Measurements from ENCODE around the gene CYP2S1.
"Not testable (repeated sequence)": the region's sequence is repeated elsewhere in the genome, so short reads cannot be mapped to it uniquely, and the experiment has no call there.

CYP2S1 gene

DNA sequence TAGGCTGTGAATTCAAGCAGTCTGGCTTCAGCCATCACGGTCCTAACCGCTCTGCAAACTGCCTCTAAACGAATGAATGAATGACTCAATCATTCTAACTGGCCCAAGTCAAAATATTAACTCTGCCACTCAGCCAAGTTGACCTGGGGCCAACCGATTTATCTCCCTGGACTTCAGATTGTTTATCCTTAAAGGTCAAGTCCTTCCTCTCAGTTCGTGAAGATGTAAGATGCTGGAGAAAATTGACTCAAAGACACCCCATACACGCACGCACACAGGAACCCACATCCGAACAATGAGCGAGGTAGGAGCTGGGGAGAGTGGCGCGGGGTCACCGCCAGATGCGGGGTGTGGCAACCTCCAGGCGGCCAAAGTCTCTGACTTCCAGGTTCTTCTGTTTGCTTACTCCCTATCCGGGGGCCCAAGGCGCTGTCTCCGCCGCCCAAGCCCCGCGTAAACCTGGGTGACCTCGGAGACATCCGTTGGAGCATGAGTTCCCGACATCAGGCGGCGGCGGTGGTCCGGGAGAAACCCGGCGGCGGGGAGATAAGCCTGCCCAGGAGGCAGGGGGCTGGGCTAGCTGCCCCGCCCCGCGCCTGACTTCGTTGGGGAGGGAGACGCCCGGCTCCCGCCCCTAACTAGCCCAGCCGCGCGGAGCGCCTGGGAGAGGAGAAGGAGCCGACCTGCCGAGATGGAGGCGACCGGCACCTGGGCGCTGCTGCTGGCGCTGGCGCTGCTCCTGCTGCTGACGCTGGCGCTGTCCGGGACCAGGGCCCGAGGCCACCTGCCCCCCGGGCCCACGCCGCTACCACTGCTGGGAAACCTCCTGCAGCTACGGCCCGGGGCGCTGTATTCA, at the start of gene CYP2S1:
CYP2S1 (plus strand) TSS at position 646 of the 856 bp plus-strand sequence; CDS start at position 692, 46 bp downstream.
- H3K27me3 Mint-ChIP-seq: peaks cover 45% of the 10 kb centered on the region
- ATAC-seq (peak; percentile 52), DNase-seq (peak; percentile 25)
- H3K4me1 Mint-ChIP-seq: peaks cover 4% of the 10 kb centered on the region
- H3K9me3 Mint-ChIP-seq: no peaks in the 10 kb centered on the region
- H3K4me3 Mint-ChIP-seq: peak within 1 kb of the TSS; percentile 44
- H3K27ac Mint-ChIP-seq: no peak within 1 kb of the TSS
- no peaks in the 10 kb centered on the region for H3K36me3 Mint-ChIP-seq (ENCODE audit: low read depth)

DNA sequence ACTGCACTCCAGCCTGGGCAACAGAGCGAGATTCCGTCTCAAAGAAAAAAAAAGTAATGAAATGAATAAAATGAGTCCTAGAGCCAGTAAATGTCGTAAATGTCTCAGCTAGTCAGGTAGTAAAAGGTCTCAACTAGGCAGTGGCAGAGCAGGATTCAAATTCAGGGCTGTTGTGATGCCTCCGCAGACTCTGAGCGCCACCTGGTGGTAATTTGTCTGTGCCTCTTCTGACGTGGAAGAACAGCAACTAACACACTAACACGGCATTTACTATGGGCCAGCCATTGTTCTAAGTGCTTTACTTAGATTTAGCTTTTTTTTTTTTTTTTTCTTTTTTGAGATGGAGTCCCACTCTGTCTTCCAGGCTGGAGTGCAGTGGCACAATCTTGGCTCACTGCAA, 48.6 kb upstream of the CYP2S1 start:
- Mint-ChIP-seq H3K27ac (no peak overlapping the region), H3K9me3 (no peaks in the 10 kb centered on the region), H3K36me3 (ENCODE audit: low read depth) (no peaks in the 10 kb centered on the region), H3K4me3 (no peak overlapping the region), H3K4me1 (no peaks in the 10 kb centered on the region), H3K27me3 (peaks cover 2% of the 10 kb centered on the region)
- DNase-seq (peak; percentile 87), ATAC-seq (peak; percentile 87)

GRCh38 chr19:41149831-41150230, 43.2 kb upstream of the CYP2S1 start:
- H3K4me1 Mint-ChIP-seq: no peaks in the 10 kb centered on the region
- H3K4me3 Mint-ChIP-seq: no peak overlapping the region
- no peaks in the 10 kb centered on the region for H3K9me3 Mint-ChIP-seq
- no peaks in the 10 kb centered on the region for H3K36me3 Mint-ChIP-seq (ENCODE audit: low read depth)
- DNase-seq (no peak), ATAC-seq (no peak)
- H3K27me3 Mint-ChIP-seq: peaks cover 5% of the 10 kb centered on the region
- H3K27ac Mint-ChIP-seq: no peak overlapping the region

- not testable (repeated sequence) for H3K4me3 Mint-ChIP-seq; H3K9me3 Mint-ChIP-seq; H3K4me1 Mint-ChIP-seq; H3K36me3 Mint-ChIP-seq (ENCODE audit: low read depth); DNase-seq; ATAC-seq; H3K27me3 Mint-ChIP-seq; H3K27ac Mint-ChIP-seq
Observed at GRCh38 chr19:41150986-41151385, 42.0 kb upstream of the CYP2S1 start.

DNA sequence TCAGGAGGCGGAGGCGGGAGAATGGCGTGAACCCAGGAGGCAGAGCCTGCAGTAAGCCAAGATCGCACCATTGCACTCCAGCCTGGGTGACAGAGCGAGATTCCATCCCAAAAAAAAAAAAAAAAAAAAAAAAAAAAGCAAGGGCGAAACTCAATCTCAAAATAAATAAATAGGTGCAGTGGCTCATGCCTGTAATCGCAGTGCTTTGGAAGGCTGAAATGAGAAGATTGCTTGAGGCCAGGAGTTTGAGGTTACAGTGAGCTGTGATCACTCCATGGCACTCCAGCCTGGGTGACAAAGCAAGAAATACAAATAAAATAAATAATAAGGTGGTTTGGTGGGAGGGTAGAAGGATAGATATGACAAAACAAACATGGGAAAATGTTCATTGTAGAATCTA, 39.0 kb upstream of the CYP2S1 start:
- Mint-ChIP-seq H3K36me3 (ENCODE audit: low read depth) (no peaks in the 10 kb centered on the region), H3K27me3 (peaks cover 4% of the 10 kb centered on the region), H3K4me1 (no peaks in the 10 kb centered on the region), H3K4me3 (no peak overlapping the region), H3K9me3 (no peaks in the 10 kb centered on the region), H3K27ac (no peak overlapping the region)
- ATAC-seq: no peak
- DNase-seq: no peak

GRCh38 chr19:41156207-41156606, 36.8 kb upstream of the CYP2S1 start:
- Mint-ChIP-seq H3K27me3 (no peaks in the 10 kb centered on the region), H3K4me1 (no peaks in the 10 kb centered on the region), H3K4me3 (no peak overlapping the region), H3K27ac (no peak overlapping the region), H3K36me3 (ENCODE audit: low read depth) (no peaks in the 10 kb centered on the region), H3K9me3 (no peaks in the 10 kb centered on the region)
- DNase-seq: no peak
- no peak for ATAC-seq

- ATAC-seq (no peak), DNase-seq (no peak)
- no peaks in the 10 kb centered on the region for H3K27me3 Mint-ChIP-seq
- H3K4me1 Mint-ChIP-seq: no peaks in the 10 kb centered on the region
- no peak overlapping the region for H3K27ac Mint-ChIP-seq
- no peaks in the 10 kb centered on the region for H3K9me3 Mint-ChIP-seq
- no peaks in the 10 kb centered on the region for H3K36me3 Mint-ChIP-seq (ENCODE audit: low read depth)
- no peak overlapping the region for H3K4me3 Mint-ChIP-seq
Observed at GRCh38 chr19:41159881-41160280, 33.1 kb upstream of the CYP2S1 start.

DNA sequence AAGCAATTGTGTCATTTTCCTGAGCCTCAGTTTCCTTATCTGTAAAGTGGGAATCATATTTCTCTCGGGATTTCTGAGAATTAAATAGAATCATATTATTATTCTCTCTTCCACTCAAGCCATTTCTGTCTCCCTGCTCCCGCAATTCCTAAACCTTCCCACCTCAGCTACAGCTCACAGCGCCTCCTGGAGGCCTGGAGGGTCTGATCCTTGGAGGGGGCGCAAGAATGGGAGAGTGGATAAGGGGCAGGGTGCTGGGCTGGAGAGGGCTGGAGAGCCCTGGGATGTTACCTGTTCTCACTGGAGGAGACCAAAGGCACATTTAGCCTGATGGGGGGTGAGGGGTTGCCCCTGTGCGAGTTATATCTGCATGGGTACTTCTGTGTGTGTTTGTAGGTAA, 31.1 kb upstream of the CYP2S1 start:
- no peaks in the 10 kb centered on the region for H3K36me3 Mint-ChIP-seq (ENCODE audit: low read depth)
- no peaks in the 10 kb centered on the region for H3K27me3 Mint-ChIP-seq
- H3K4me1 Mint-ChIP-seq: no peaks in the 10 kb centered on the region
- no peaks in the 10 kb centered on the region for H3K9me3 Mint-ChIP-seq
- peak; percentile 7 for DNase-seq
- no peak for ATAC-seq
- H3K4me3 Mint-ChIP-seq: no peak overlapping the region
- no peak overlapping the region for H3K27ac Mint-ChIP-seq

DNA sequence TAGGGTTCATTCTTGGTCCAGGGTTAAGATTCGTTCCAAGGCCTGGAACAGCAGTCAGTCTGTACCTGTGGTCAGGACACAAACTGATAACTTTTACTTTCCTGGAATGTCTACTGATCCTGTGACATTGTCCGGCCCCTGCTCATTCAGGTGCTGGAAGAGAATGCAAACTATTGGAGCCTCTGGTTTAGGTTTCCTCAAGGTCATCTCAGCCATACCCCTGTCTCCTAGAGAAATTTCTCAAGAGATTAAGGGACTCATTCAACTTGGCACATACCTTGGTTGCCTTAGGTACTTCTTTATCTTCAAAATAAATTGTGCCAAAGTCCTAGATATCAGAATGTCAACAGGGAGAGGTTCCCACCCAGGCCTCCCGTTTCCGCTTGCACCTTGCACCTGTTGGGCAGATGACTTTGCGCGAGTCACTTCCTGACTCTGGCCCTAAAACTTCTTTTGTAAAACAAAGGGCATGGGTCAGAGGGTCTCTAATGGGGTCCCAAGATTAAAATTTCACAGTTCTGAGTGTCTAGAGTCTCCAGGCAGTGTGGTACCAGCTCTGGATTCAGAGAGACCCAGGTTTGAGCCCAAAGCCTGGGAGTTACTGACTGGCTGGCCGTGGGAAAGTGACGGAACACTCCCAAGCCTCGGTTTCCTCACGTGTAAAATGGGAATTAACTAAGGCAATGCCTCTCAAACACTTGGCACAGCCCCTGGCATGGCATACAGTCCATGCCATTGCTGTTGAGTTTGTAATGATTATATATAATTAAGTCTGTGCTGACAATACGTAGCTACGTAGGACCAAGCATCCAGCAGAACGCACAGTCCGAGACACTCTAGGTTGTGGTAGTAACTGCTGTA, 25.8 kb upstream of the CYP2S1 start:
- no peak for DNase-seq
- Mint-ChIP-seq H3K4me1 (no peaks in the 10 kb centered on the region), H3K4me3 (no peak overlapping the region), H3K9me3 (no peaks in the 10 kb centered on the region), H3K27ac (no peak overlapping the region), H3K36me3 (ENCODE audit: low read depth) (no peaks in the 10 kb centered on the region), H3K27me3 (no peaks in the 10 kb centered on the region)
- no peak for ATAC-seq

DNA sequence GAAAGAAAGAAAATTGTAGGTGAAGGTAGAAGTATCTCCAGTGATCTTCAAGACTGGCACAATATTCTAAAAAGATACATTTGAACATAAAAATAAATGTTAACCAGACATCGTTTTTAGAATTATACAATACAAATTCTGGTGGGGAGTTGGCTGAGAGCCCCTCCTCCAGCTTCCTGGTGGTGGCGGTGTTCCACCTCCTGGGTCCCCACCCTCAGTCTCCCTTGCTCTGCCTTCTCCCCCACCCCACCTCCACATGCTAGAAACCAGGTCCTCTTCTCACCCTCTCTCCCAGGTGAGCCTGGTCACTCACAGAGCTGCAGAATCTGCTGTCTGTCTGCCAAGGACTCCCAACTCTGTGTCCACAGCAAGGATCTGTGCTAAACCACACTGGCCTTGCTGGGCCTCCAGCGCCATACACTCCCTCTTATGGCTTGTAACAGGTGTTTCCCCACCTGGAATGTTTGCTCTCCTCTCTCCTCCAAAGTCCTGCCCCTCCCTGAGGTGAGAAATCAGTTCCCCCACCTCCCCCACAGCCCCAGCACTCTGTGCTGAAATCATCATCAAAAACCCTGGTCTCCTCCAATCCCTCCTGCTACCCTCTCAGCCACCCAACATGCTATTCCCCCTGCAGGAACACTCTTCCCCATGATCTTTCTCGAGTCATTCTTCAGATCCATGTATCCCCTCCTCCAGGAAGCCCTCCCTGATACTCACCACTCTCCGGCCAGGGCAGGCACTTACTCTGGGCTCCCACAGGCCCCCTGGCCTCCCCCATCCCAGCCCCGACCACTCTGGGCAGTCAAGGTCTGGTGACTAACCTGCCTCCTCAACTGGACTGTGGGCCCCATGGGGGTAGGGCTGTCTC, 20.5 kb upstream of the CYP2S1 start:
- Mint-ChIP-seq H3K27me3 (no peaks in the 10 kb centered on the region), H3K27ac (no peak overlapping the region), H3K4me1 (peaks cover 12% of the 10 kb centered on the region), H3K9me3 (no peaks in the 10 kb centered on the region), H3K4me3 (no peak overlapping the region), H3K36me3 (ENCODE audit: low read depth) (no peaks in the 10 kb centered on the region)
- ATAC-seq (no peak), DNase-seq (no peak)

GRCh38 chr19:41174297-41174928, 18.6 kb upstream of the CYP2S1 start:
- no peak overlapping the region for H3K4me3 Mint-ChIP-seq
- no peaks in the 10 kb centered on the region for H3K9me3 Mint-ChIP-seq
- H3K27me3 Mint-ChIP-seq: no peaks in the 10 kb centered on the region
- H3K36me3 Mint-ChIP-seq (ENCODE audit: low read depth): no peaks in the 10 kb centered on the region
- ATAC-seq: no peak
- no peak overlapping the region for H3K27ac Mint-ChIP-seq
- peaks cover 12% of the 10 kb centered on the region for H3K4me1 Mint-ChIP-seq
- DNase-seq: no peak

GRCh38 chr19:41175801-41176777, 16.9 kb upstream of the CYP2S1 start:
- no peaks in the 10 kb centered on the region for H3K27me3 Mint-ChIP-seq
- peaks cover 12% of the 10 kb centered on the region for H3K4me1 Mint-ChIP-seq
- peak; percentile 30 for DNase-seq
- peak overlapping the region; percentile 9 for H3K27ac Mint-ChIP-seq
- H3K36me3 Mint-ChIP-seq (ENCODE audit: low read depth): no peaks in the 10 kb centered on the region
- H3K9me3 Mint-ChIP-seq: no peaks in the 10 kb centered on the region
- peak; percentile 77 for ATAC-seq
- no peak overlapping the region for H3K4me3 Mint-ChIP-seq

DNA sequence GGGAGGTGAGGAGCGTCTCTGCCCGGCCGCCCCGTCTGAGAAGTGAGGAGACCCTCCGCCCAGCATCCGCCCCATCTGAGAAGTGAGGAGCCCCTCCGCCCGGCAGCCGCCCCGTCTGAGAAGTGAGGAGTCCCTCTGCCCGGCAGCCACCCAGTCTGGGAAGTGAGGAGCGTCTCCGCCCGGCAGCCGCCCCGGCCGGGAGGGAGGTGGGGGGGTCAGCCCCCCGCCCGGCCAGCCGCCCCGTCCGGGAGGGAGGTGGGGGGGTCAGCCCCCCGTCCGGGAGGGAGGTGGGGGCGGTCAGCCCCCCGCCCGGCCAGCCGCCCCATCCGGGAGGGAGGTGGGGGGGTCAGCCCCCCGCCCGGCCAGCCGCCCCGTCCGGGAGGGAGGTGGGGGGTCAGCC, 12.8 kb upstream of the CYP2S1 start:
- H3K9me3 Mint-ChIP-seq; DNase-seq; H3K36me3 Mint-ChIP-seq (ENCODE audit: low read depth); H3K27me3 Mint-ChIP-seq; H3K4me1 Mint-ChIP-seq; ATAC-seq; H3K4me3 Mint-ChIP-seq; H3K27ac Mint-ChIP-seq: not testable (repeated sequence)
